ENCODE measurements around the gene ADA. TPM values are rescaled to one million over a fixed set of nuclear protein-coding genes. Genes with fewer than 3 reads are reported as not detected.

ADA gene
- total RNA-seq, 1 donor from 2014 or later = 72.3 TPM

DNA sequence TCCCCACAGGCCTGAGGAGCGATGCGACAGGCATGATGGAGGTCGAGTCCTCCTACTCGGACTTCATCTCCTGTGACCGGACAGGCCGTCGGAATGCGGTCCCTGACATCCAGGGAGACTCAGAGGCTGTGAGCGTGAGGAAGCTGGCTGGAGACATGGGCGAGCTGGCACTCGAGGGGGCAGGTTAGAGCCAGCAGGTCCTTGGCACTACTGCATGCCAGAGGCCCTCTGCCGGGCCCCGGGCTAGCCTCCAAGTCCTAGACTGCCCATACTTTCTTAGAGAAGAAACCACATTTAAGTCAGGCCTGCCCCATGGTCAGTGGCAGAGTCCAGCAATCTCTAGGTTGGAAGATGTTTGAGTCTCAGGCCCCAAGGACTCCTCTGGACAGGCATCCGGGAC, 37.0 kb downstream of the ADA start:
- Mint-ChIP-seq H3K27me3 (no peaks in the 10 kb centered on the region), H3K4me1 (peaks cover 75% of the 10 kb centered on the region), H3K4me3 (no peak overlapping the region), H3K36me3 (ENCODE audit: low read depth) (peaks cover 77% of the 10 kb centered on the region), H3K27ac (peak overlapping the region; percentile 80), H3K9me3 (no peaks in the 10 kb centered on the region)
- ChIA-PET POLR2A (interaction anchor here (0.6 kb wide), 1 partner anchor 35 kb away, joined by 3 read pairs; no protein-coding TSS in a partner anchor), CTCF (interaction anchor here (3.1 kb wide), 1 partner anchor 38 kb away, joined by 12 read pairs; no protein-coding TSS in a partner anchor)
- DNase-seq (no peak), ATAC-seq (ENCODE audit: low read depth) (no peak)
- intact Hi-C loops (cut with micrococcal nuclease) = no loop called here
- TF ChIP-seq, protein P1, sequence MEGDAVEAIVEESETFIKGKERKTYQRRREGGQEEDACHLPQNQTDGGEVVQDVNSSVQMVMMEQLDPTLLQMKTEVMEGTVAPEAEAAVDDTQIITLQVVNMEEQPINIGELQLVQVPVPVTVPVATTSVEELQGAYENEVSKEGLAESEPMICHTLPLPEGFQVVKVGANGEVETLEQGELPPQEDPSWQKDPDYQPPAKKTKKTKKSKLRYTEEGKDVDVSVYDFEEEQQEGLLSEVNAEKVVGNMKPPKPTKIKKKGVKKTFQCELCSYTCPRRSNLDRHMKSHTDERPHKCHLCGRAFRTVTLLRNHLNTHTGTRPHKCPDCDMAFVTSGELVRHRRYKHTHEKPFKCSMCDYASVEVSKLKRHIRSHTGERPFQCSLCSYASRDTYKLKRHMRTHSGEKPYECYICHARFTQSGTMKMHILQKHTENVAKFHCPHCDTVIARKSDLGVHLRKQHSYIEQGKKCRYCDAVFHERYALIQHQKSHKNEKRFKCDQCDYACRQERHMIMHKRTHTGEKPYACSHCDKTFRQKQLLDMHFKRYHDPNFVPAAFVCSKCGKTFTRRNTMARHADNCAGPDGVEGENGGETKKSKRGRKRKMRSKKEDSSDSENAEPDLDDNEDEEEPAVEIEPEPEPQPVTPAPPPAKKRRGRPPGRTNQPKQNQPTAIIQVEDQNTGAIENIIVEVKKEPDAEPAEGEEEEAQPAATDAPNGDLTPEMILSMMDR (IDR thresholded peaks at IDR 0.05) = no peak

- ChIA-PET CTCF (interaction anchor here (3.1 kb wide), 1 partner anchor 37 kb away, joined by 12 read pairs; no protein-coding TSS in a partner anchor), POLR2A (no interaction called here)
- no peaks in the 10 kb centered on the region for H3K9me3 Mint-ChIP-seq
- TF ChIP-seq, protein P1 (IDR thresholded peaks at IDR 0.05) = no peak
- no peak for ATAC-seq (ENCODE audit: low read depth)
- H3K27me3 Mint-ChIP-seq = no peaks in the 10 kb centered on the region
- intact Hi-C loops (cut with micrococcal nuclease) = no loop called here
- H3K4me1 Mint-ChIP-seq = peaks cover 78% of the 10 kb centered on the region
- peak overlapping the region; percentile 0 for H3K27ac Mint-ChIP-seq
- no peak for DNase-seq
- H3K36me3 Mint-ChIP-seq (ENCODE audit: low read depth) = peaks cover 72% of the 10 kb centered on the region
- H3K4me3 Mint-ChIP-seq = no peak overlapping the region
Measured at GRCh38 chr20:44613575-44613974, 37.9 kb downstream of the ADA start.

DNA sequence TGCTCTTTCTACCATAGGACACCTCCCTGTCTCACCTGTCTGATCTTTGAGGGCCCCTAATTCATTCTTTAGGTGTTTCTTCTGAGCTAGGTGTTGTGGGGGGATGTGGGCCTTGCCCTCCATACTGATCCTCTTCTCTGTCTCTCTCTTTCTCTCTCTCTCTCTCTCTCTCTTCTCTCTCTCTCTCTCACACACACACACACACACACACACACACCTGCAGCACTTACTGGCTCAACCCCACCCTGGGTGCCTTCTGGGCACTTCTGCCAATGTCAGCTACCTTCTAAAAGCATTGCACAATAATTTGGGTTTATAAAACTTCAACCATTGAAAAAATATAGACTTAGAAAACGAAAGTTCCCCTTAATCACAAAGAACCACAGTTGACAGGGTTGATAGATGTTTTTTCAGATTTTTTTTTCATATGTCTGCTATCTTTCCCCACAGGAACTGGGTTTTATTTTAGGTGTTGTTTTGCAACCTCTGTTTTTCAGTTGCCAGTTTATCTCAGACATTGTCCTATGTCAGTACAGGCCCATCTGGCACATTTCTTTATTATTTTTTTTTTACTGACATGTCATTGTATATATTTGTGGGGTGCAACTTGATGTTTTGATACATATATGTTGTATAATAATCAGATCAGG, 41.1 kb downstream of the ADA start:
- no peak overlapping the region for H3K4me3 Mint-ChIP-seq
- H3K9me3 Mint-ChIP-seq = peaks cover 2% of the 10 kb centered on the region
- ATAC-seq (ENCODE audit: low read depth) (no peak), DNase-seq (no peak)
- no peaks in the 10 kb centered on the region for H3K27me3 Mint-ChIP-seq
- TF ChIP-seq, protein P1 (IDR thresholded peaks at IDR 0.05) = no peak
- H3K36me3 Mint-ChIP-seq (ENCODE audit: low read depth) = peaks cover 65% of the 10 kb centered on the region
- CTCF ChIA-PET = interaction anchor here (0.7 to 5.7 kb wide), 23 partner anchors 8 to 493 kb away, joined by 3 to 147 read pairs (median 5); partner anchors contain the start of gene SERINC3
- POLR2A ChIA-PET = interaction anchor here (0.6 to 4.1 kb wide), 20 partner anchors 8 to 134 kb away, joined by 3 to 51 read pairs (median 5); partner anchors contain the start of genes SERINC3 and TTPAL
- peaks cover 70% of the 10 kb centered on the region for H3K4me1 Mint-ChIP-seq
- intact Hi-C loops (cut with micrococcal nuclease) = loop anchor here (1.0 kb wide), 8 partner anchors 12 to 395 kb away; partner anchors contain the start of genes SERINC3 and TTPAL
- peak overlapping the region; percentile 93 for H3K27ac Mint-ChIP-seq

GRCh38 chr20:44609516-44610312, 41.8 kb downstream of the ADA start:
- POLR2A ChIA-PET = interaction anchor here (0.6 to 4.1 kb wide), 18 partner anchors 8 to 134 kb away, joined by 3 to 51 read pairs (median 5); partner anchors contain the start of genes SERINC3 and TTPAL
- TF ChIP-seq, protein P1 (IDR thresholded peaks at IDR 0.05) = peak; percentile 92
- Mint-ChIP-seq H3K4me3 (peak overlapping the region; percentile 70), H3K4me1 (peaks cover 62% of the 10 kb centered on the region), H3K9me3 (peaks cover 2% of the 10 kb centered on the region), H3K36me3 (ENCODE audit: low read depth) (peaks cover 60% of the 10 kb centered on the region), H3K27me3 (no peaks in the 10 kb centered on the region), H3K27ac (peak overlapping the region; percentile 93)
- ATAC-seq (ENCODE audit: low read depth) = peak; percentile 95
- intact Hi-C loops (cut with micrococcal nuclease) = loop anchor here (1.0 kb wide), 8 partner anchors 11 to 394 kb away; partner anchors contain the start of genes SERINC3 and TTPAL
- peak; percentile 79 for DNase-seq
- CTCF ChIA-PET = interaction anchor here (0.7 to 5.7 kb wide), 25 partner anchors 8 to 493 kb away, joined by 3 to 147 read pairs (median 4); partner anchors contain the start of genes PKIG, SERINC3 and TTPAL
